Measurements from ENCODE around the gene PLCB4.

DNA sequence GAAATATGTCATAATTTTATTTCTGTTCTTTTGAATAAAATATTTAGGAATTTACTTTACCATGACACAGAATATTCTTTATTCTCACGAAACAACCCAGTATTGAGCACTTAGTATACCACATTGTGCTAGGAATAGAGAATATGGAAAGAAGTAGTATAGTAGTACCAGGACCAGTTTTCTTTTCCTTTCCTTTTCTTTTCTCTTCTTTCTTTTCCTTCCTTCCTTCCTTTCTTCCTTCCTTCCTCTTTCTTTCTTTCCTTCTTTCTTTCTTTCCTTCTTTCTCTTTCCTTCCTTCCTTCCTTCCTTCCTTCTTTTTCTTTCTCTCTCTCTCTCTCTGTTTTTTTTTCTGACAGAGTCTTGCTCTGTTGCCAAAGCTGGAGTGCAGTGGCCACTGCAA is 7.5 kb upstream of the PLCB4 start:
- TF ChIP-seq POLR2AphosphoS5 (IDR thresholded peaks at IDR 0.05; ENCODE audit: low read depth, low read length) (no peak), POLR2A (IDR thresholded peaks at IDR 0.05; ENCODE audit: low read depth, low read length) (no peak), TAF1 (IDR thresholded peaks at IDR 0.05; ENCODE audit: borderline replicate concordance, low read depth, low read length) (no peak)
